ENCODE results near the gene PTH. TPM values are rescaled to one million over a fixed set of nuclear protein-coding genes. Genes with fewer than 3 reads are reported as not detected.

PTH gene
- total RNA-seq, 1 donor = not detected

- peaks cover 3% of the 10 kb centered on the region for H3K27me3 ChIP-seq (ENCODE audit: insufficient read depth, low read length)
- H3K4me1 ChIP-seq (ENCODE audit: insufficient read depth, low read length) = peaks cover 24% of the 10 kb centered on the region
- peak overlapping the region; percentile 93 for H3K4me3 ChIP-seq (ENCODE audit: low read length)
- no peaks in the 10 kb centered on the region for H3K9me3 ChIP-seq (ENCODE audit: low read depth, low read length)
Observed at GRCh38 chr11:13463779-13464290, 32.0 kb downstream of the PTH start.

- Histone ChIP-seq H3K9me3 (ENCODE audit: low read depth, low read length) (no peaks in the 10 kb centered on the region), H3K27me3 (ENCODE audit: insufficient read depth, low read length) (peaks cover 3% of the 10 kb centered on the region), H3K4me3 (ENCODE audit: low read length) (peak within 1 kb of the TSS; percentile 93), H3K4me1 (ENCODE audit: insufficient read depth, low read length) (peaks cover 24% of the 10 kb centered on the region)
Observed at GRCh38 chr11:13462901-13463778, 32.7 kb downstream of the PTH start, which contains the start of gene BTBD10. Gene BTBD10, minus strand, starts transcription at chr11:13463222. Its CDS starts 18,098 bp downstream, at chr11:13445124.

GRCh38 chr11:13462311-13462900 is 33.4 kb downstream of the PTH start:
- H3K9me3 ChIP-seq (ENCODE audit: low read depth, low read length) = no peaks in the 10 kb centered on the region
- peak overlapping the region; percentile 93 for H3K4me3 ChIP-seq (ENCODE audit: low read length)
- H3K4me1 ChIP-seq (ENCODE audit: insufficient read depth, low read length) = peaks cover 24% of the 10 kb centered on the region
- H3K27me3 ChIP-seq (ENCODE audit: insufficient read depth, low read length) = no peaks in the 10 kb centered on the region

- no peaks in the 10 kb centered on the region for H3K27me3 ChIP-seq (ENCODE audit: insufficient read depth, low read length)
- H3K4me3 ChIP-seq (ENCODE audit: low read length) = no peak overlapping the region
- H3K9me3 ChIP-seq (ENCODE audit: low read depth, low read length) = no peaks in the 10 kb centered on the region
- H3K4me1 ChIP-seq (ENCODE audit: insufficient read depth, low read length) = peaks cover 24% of the 10 kb centered on the region
Observed at GRCh38 chr11:13461291-13461690, 34.5 kb downstream of the PTH start.

- Histone ChIP-seq H3K4me3 (ENCODE audit: low read length) (no peak overlapping the region), H3K4me1 (ENCODE audit: insufficient read depth, low read length) (peaks cover 16% of the 10 kb centered on the region), H3K9me3 (ENCODE audit: low read depth, low read length) (no peaks in the 10 kb centered on the region), H3K27me3 (ENCODE audit: insufficient read depth, low read length) (no peaks in the 10 kb centered on the region)
Observed at GRCh38 chr11:13450832-13451397, 44.9 kb downstream of the PTH start.

- H3K27me3 ChIP-seq (ENCODE audit: insufficient read depth, low read length) = no peaks in the 10 kb centered on the region
Observed at GRCh38 chr11:13449522-13449921, 46.3 kb downstream of the PTH start.

GRCh38 chr11:13448876-13449275 is 46.9 kb downstream of the PTH start:
- no peaks in the 10 kb centered on the region for H3K9me3 ChIP-seq (ENCODE audit: low read depth, low read length)

More at GRCh38 chr11:13449522-13449921, 46.3 kb downstream of the PTH start:
- Histone ChIP-seq H3K4me3 (ENCODE audit: low read length) (no peak overlapping the region), H3K9me3 (ENCODE audit: low read depth, low read length) (no peaks in the 10 kb centered on the region), H3K4me1 (ENCODE audit: insufficient read depth, low read length) (peaks cover 16% of the 10 kb centered on the region)

GRCh38 chr11:13446444-13446843 is 49.4 kb downstream of the PTH start:
- H3K27me3 ChIP-seq (ENCODE audit: insufficient read depth, low read length) = no peaks in the 10 kb centered on the region
- H3K4me3 ChIP-seq (ENCODE audit: low read length) = no peak overlapping the region
- peaks cover 16% of the 10 kb centered on the region for H3K4me1 ChIP-seq (ENCODE audit: insufficient read depth, low read length)
- H3K9me3 ChIP-seq (ENCODE audit: low read depth, low read length) = no peaks in the 10 kb centered on the region

More at GRCh38 chr11:13448876-13449275, 46.9 kb downstream of the PTH start:
- no peaks in the 10 kb centered on the region for H3K27me3 ChIP-seq (ENCODE audit: insufficient read depth, low read length)
- no peak overlapping the region for H3K4me3 ChIP-seq (ENCODE audit: low read length)
- peaks cover 16% of the 10 kb centered on the region for H3K4me1 ChIP-seq (ENCODE audit: insufficient read depth, low read length)

GRCh38 chr11:13445588-13445987 is 50.2 kb downstream of the PTH start:
- H3K4me3 ChIP-seq (ENCODE audit: low read length) = no peak overlapping the region
- H3K9me3 ChIP-seq (ENCODE audit: low read depth, low read length) = no peaks in the 10 kb centered on the region
- no peaks in the 10 kb centered on the region for H3K27me3 ChIP-seq (ENCODE audit: insufficient read depth, low read length)
- H3K4me1 ChIP-seq (ENCODE audit: insufficient read depth, low read length) = peaks cover 8% of the 10 kb centered on the region

Other genes starting within 250 kb of the PTH start
- gene BMAL1, start 218.2 kb downstream of the PTH start, total RNA-seq = 89.9 TPM
- 40.8 TPM for gene BTBD10, start 32.8 kb downstream of the PTH start, total RNA-seq
- 66.9 TPM for gene FAR1, start 172.7 kb upstream of the PTH start, total RNA-seq

All from mononuclear cell (primary cell).